ENCODE results near the gene RGS1.

GRCh38 chr1:192584866-192585265 lies 9.3 kb downstream of the RGS1 start:
- TF ChIP-seq CTCF (conservative IDR thresholded peaks at IDR 0.05; ENCODE audit: low read depth in 2 of 2) (no peak), EZH2 (IDR thresholded peaks at IDR 0.05; ENCODE audit: low read depth, unreplicated experiment) (no peak), POLR2AphosphoS5 (IDR thresholded peaks at IDR 0.05; ENCODE audit: low read depth) (no peak)
